Activated CD4-positive, alpha-beta T cell treated with anti-CD3 and anti-CD28 coated beads for 1 hour (primary cell): ENCODE measurements around the gene PLLP.

Experiments used
- DNase-seq: peaks from one replicate; pipeline ENCODE4 v3.0.0-alpha.2; 2020

PLLP gene

GRCh38 chr16:57213462-57213861, 71.0 kb downstream of the PLLP start:
- no peak for DNase-seq

DNA sequence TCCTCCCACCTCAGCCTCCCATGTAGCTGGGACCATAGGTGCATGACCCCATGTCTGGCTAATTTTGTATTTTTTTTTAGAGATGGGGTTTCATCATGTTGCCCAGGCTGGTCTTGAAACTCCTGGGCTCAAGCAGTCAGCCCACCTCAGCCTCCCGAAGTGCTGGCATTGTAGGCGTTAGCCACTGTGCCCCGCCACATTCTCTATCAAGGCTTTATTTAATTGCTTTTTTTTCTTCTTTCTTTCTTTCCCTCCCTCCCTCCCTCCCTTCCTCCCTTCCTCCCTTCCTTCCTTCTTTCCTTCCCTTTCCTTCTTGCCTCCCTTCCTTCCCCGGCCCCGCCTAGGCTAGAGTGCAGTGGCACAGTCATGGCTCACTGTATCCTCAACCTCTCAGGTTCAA, 74.7 kb downstream of the PLLP start:
- no peak for DNase-seq

DNA sequence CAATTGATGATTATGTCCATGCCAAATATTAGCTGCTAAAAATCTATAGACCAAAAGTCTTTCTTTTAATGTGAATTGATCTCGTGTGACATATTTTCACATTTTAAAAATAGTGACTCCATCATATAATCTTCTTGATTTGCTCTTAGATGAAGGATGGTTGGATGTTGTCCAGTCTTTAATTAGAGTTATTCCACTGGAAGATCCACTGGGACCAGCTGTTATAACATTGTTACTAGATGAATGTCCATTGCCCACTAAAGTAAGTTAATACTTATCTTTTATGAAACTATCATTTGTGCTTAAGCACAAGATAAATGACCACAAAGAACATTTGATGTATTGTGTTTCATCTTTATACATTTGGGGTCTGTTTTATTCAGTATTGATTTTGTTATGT, 75.5 kb downstream of the PLLP start:
- DNase-seq: no peak
